ENCODE measurements around the gene PHF12. TPM values are rescaled to one million over a fixed set of nuclear protein-coding genes. Genes with fewer than 3 reads are reported as not detected.

PHF12 gene
- total and polyA plus RNA-seq, 2 of the 13 experiments (the other 11 are each of a cell fraction or from before 2014, with no cell fraction given), result 9.8 to 17.1 TPM

- TF ChIP-seq, protein P1, sequence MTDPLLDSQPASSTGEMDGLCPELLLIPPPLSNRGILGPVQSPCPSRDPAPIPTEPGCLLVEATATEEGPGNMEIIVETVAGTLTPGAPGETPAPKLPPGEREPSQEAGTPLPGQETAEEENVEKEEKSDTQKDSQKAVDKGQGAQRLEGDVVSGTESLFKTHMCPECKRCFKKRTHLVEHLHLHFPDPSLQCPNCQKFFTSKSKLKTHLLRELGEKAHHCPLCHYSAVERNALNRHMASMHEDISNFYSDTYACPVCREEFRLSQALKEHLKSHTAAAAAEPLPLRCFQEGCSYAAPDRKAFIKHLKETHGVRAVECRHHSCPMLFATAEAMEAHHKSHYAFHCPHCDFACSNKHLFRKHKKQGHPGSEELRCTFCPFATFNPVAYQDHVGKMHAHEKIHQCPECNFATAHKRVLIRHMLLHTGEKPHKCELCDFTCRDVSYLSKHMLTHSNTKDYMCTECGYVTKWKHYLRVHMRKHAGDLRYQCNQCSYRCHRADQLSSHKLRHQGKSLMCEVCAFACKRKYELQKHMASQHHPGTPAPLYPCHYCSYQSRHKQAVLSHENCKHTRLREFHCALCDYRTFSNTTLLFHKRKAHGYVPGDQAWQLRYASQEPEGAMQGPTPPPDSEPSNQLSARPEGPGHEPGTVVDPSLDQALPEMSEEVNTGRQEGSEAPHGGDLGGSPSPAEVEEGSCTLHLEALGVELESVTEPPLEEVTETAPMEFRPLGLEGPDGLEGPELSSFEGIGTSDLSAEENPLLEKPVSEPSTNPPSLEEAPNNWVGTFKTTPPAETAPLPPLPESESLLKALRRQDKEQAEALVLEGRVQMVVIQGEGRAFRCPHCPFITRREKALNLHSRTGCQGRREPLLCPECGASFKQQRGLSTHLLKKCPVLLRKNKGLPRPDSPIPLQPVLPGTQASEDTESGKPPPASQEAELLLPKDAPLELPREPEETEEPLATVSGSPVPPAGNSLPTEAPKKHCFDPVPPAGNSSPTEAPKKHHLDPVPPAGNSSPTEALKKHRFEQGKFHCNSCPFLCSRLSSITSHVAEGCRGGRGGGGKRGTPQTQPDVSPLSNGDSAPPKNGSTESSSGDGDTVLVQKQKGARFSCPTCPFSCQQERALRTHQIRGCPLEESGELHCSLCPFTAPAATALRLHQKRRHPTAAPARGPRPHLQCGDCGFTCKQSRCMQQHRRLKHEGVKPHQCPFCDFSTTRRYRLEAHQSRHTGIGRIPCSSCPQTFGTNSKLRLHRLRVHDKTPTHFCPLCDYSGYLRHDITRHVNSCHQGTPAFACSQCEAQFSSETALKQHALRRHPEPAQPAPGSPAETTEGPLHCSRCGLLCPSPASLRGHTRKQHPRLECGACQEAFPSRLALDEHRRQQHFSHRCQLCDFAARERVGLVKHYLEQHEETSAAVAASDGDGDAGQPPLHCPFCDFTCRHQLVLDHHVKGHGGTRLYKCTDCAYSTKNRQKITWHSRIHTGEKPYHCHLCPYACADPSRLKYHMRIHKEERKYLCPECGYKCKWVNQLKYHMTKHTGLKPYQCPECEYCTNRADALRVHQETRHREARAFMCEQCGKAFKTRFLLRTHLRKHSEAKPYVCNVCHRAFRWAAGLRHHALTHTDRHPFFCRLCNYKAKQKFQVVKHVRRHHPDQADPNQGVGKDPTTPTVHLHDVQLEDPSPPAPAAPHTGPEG (CRISPR knock-in tag; IDR thresholded peaks at IDR 0.05), result peak; percentile 41; the same call in 1 of the 2 replicates
- no peak; the same call in 1 of the 2 replicates for TF ChIP-seq HOXD1 (CRISPR knock-in tag; IDR thresholded peaks at IDR 0.05)
- TF ChIP-seq HCFC1 (IDR thresholded peaks at IDR 0.05; ENCODE audit: low read depth, low read length), result peak; percentile 48
- TF ChIP-seq MAZ (IDR thresholded peaks at IDR 0.05; ENCODE audit: borderline replicate concordance, low read depth, low read length), result peak; percentile 89
- TF ChIP-seq MAZ (CRISPR knock-in tag; IDR thresholded peaks at IDR 0.05; ENCODE audit: low read depth), result peak; percentile 97
- peak; percentile 61; the same call in 1 of the 2 replicates for TF ChIP-seq KDM5B (CRISPR knock-in tag; IDR thresholded peaks at IDR 0.05; ENCODE audit: borderline replicate concordance)
- TF ChIP-seq MIER3 (CRISPR knock-in tag; IDR thresholded peaks at IDR 0.05; ENCODE audit: borderline replicate concordance), result peak; percentile 90; the same call in 1 of the 2 replicates
- TF ChIP-seq SRSF1 (optimal IDR thresholded peaks at IDR 0.05; ENCODE audit: low read depth, low read length), result no peak
- peak; percentile 22; the same call in 1 of the 2 replicates for TF ChIP-seq CAMTA2 (CRISPR knock-in tag; IDR thresholded peaks at IDR 0.05; ENCODE audit: borderline replicate concordance)
- no peak for TF ChIP-seq HNRNPL (IDR thresholded peaks at IDR 0.05; ENCODE audit: low read depth, low read length)
- TF ChIP-seq ARHGAP35 (CRISPR knock-in tag; IDR thresholded peaks at IDR 0.05; ENCODE audit: borderline replicate concordance), result no peak
- peak; percentile 49; the same call in 1 of the 2 replicates for TF ChIP-seq ZNF143 (CRISPR knock-in tag; IDR thresholded peaks at IDR 0.05)
- TF ChIP-seq PRDM4 (CRISPR knock-in tag; IDR thresholded peaks at IDR 0.05; ENCODE audit: borderline replicate concordance), result no peak
- TF ChIP-seq XBP1 (CRISPR knock-in tag; IDR thresholded peaks at IDR 0.05), result no peak
- TF ChIP-seq ZNF614 (CRISPR knock-in tag; IDR thresholded peaks at IDR 0.05; ENCODE audit: borderline replicate concordance), result peak; percentile 81; the same call in 1 of the 2 replicates
- TF ChIP-seq NRL (CRISPR knock-in tag; IDR thresholded peaks at IDR 0.05; ENCODE audit: borderline replicate concordance), result no peak
- no peak; the same call in 1 of the 2 replicates for TF ChIP-seq ZNF136 (CRISPR knock-in tag; IDR thresholded peaks at IDR 0.05; ENCODE audit: low read depth)
- no peak for TF ChIP-seq POLR2AphosphoS2 (IDR thresholded peaks at IDR 0.05; ENCODE audit: low read depth, low read length)
- TF ChIP-seq, protein P2, sequence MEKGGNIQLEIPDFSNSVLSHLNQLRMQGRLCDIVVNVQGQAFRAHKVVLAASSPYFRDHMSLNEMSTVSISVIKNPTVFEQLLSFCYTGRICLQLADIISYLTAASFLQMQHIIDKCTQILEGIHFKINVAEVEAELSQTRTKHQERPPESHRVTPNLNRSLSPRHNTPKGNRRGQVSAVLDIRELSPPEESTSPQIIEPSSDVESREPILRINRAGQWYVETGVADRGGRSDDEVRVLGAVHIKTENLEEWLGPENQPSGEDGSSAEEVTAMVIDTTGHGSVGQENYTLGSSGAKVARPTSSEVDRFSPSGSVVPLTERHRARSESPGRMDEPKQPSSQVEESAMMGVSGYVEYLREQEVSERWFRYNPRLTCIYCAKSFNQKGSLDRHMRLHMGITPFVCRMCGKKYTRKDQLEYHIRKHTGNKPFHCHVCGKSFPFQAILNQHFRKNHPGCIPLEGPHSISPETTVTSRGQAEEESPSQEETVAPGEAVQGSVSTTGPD (CRISPR knock-in tag; IDR thresholded peaks at IDR 0.05), result no peak
- TF ChIP-seq HNRNPLL (IDR thresholded peaks at IDR 0.05; ENCODE audit: low read depth, low read length, poor library complexity, severe bottlenecking), result peak; percentile 64
These were observed 48.3 kb downstream of the PHF12 start, which contains the start of gene DHRS13 (continued) for GRCh38 chr17:28902819-28903545.
